ENCODE data around the gene SFSWAP.

DNA sequence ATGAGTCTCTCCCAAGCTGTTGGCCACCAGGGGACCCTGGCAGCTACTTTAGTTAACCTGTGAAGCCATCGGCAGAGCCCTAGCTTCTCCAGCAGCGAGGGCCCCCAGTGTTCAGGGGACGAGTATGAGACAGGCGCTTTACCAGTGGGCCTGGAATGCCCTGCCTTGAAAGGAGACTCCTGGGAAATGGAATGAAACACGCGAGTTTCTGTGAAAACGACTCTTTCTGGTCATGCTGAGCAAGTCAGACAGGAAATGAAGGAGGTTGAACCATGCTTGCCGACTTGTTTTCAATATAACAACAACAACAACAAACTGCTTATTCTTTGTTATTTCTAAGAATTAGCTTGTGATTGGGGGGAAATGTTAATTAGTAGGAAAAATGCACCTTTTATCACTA lies 42.9 kb downstream of the SFSWAP start:
- TF ChIP-seq, protein P1, sequence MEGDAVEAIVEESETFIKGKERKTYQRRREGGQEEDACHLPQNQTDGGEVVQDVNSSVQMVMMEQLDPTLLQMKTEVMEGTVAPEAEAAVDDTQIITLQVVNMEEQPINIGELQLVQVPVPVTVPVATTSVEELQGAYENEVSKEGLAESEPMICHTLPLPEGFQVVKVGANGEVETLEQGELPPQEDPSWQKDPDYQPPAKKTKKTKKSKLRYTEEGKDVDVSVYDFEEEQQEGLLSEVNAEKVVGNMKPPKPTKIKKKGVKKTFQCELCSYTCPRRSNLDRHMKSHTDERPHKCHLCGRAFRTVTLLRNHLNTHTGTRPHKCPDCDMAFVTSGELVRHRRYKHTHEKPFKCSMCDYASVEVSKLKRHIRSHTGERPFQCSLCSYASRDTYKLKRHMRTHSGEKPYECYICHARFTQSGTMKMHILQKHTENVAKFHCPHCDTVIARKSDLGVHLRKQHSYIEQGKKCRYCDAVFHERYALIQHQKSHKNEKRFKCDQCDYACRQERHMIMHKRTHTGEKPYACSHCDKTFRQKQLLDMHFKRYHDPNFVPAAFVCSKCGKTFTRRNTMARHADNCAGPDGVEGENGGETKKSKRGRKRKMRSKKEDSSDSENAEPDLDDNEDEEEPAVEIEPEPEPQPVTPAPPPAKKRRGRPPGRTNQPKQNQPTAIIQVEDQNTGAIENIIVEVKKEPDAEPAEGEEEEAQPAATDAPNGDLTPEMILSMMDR (IDR thresholded peaks at IDR 0.05 in 2 of 3, conservative IDR thresholded peaks at IDR 0.05 in 1 of 3; ENCODE audit: borderline replicate concordance in 1 of 3, insufficient read depth in 1 of 3, low read depth in 2 of 3, low read length in 2 of 3), result no peak
- TF ChIP-seq EZH2 (IDR thresholded peaks at IDR 0.05), result no peak
- TF ChIP-seq POLR2A (IDR thresholded peaks at IDR 0.05; ENCODE audit: borderline replicate concordance, extremely low read depth, insufficient read depth, insufficient read length), result no peak
- TF ChIP-seq JUND (IDR thresholded peaks at IDR 0.05), result no peak
- TF ChIP-seq EZH2phosphoT487 (IDR thresholded peaks at IDR 0.05; ENCODE audit: borderline replicate concordance), result no peak
- TF ChIP-seq RAD21 (IDR thresholded peaks at IDR 0.05; ENCODE audit: low read depth), result no peak
- TF ChIP-seq SIN3A (IDR thresholded peaks at IDR 0.05; ENCODE audit: low read depth), result no peak
- no peak for TF ChIP-seq ELF1 (IDR thresholded peaks at IDR 0.05; ENCODE audit: borderline replicate concordance, low read depth)
- no peak for TF ChIP-seq SP1 (IDR thresholded peaks at IDR 0.05; ENCODE audit: low read depth)
- no peak for TF ChIP-seq SRF (IDR thresholded peaks at IDR 0.05; ENCODE audit: low read depth)
- TF ChIP-seq, protein P2, sequence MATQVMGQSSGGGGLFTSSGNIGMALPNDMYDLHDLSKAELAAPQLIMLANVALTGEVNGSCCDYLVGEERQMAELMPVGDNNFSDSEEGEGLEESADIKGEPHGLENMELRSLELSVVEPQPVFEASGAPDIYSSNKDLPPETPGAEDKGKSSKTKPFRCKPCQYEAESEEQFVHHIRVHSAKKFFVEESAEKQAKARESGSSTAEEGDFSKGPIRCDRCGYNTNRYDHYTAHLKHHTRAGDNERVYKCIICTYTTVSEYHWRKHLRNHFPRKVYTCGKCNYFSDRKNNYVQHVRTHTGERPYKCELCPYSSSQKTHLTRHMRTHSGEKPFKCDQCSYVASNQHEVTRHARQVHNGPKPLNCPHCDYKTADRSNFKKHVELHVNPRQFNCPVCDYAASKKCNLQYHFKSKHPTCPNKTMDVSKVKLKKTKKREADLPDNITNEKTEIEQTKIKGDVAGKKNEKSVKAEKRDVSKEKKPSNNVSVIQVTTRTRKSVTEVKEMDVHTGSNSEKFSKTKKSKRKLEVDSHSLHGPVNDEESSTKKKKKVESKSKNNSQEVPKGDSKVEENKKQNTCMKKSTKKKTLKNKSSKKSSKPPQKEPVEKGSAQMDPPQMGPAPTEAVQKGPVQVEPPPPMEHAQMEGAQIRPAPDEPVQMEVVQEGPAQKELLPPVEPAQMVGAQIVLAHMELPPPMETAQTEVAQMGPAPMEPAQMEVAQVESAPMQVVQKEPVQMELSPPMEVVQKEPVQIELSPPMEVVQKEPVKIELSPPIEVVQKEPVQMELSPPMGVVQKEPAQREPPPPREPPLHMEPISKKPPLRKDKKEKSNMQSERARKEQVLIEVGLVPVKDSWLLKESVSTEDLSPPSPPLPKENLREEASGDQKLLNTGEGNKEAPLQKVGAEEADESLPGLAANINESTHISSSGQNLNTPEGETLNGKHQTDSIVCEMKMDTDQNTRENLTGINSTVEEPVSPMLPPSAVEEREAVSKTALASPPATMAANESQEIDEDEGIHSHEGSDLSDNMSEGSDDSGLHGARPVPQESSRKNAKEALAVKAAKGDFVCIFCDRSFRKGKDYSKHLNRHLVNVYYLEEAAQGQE (IDR thresholded peaks at IDR 0.05; ENCODE audit: low read depth), result no peak
